Renal cortical epithelial cell (primary cell): ENCODE data around the gene MRPL27. TPM values are rescaled to one million over a fixed set of nuclear protein-coding genes. Genes with fewer than 3 reads are reported as not detected.

Source experiments
- DNase-seq: peaks from one replicate; pipeline ENCODE4 v3.0.0-alpha.2; 2011; ENCODE audit warnings: low read depth
- total RNA-seq: library from RNA; depleted of rRNA; stranded (reverse); fragments of >200 nt; gene quantifications from 2 replicates; pipeline ENCODE4 v1.2.3, GENCODE V29; 2014

MRPL27 gene
- total RNA-seq, 1 donor from 2014 or later, result 41.8 TPM

DNA sequence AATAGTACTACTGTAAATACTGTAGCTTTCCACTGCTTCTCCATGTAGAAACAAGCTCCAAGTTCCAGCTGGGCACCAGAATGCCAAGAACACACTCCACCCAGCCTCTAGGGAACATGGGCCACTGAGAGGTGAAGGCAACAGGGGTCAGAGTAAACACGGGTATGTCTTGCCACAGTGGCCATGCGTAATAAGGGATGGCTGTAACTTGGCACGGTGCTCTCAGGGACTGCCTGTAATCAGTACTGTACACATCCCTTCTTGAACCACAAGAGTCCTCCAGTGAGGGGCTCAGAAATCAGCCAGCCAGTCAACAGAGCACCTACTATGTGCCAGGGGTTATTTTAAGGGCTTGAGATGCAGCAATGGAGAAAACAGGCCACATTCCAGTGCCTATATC lies 13.5 kb upstream of the MRPL27 start:
- no peak for DNase-seq

DNA sequence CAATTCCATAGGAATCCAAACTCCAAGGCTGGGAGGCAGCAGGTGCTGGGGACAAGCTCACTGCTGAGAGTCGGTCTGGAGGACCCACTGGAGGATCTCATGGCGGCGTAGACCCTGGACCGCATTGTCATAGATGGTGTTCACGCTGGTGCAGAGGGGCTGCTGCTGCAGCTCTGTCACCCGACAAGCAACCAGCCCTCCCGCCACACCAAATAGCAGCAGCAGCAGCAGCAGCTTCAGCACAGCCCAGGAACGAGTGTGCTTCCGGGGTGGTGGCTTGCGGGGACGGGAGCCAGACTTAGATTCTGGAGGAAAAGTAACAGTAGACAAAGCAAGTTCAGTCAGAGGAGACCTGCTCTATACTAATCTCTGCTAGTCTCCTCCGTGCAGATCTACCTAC lies 9.9 kb upstream of the MRPL27 start:
- no peak for DNase-seq

DNA sequence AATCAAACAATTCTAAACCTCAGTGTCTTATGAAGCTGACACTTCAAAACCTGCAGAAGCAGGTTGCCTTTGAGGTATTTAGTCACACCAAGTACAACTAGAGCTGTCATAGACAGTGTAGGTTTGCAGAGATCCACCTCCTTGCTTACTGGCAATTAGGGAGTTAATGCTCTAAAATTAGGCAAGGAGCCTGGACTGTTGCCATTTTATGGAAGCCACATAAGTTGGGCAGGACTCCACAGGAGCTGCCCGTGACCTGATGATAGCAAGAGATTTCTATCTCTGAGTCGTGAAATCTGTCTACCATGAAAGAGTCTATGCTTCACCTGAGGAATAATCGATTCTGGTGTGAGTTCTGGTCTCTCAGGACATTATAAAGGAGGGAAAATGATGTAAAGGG lies 8.9 kb upstream of the MRPL27 start:
- DNase-seq, result no peak

DNA sequence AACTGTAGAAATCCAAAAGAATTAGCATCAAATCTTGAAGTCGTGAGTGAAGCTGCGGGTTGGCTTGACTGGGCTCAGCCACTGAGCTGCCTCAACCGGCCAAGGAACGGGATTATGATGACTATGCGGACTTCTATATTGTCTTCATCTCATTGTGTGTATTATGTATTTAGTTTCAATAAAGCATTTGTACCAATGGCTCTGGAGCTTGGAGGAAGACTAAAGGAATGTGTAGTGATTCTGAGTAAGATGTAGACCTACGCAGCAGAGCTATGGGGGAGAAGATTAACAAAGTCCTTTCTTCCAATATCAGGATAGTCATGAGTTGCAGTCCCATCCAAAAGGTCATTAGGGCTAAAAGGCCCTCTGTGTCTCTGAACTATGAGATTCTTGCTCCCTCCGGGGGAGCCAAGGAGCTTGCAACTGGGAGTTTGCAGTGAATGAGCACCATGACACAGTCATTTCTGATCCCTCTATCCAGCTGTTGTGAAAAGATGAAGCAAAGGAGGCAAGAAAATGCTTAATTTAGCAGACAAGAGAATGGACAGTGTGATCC lies 8.4 kb upstream of the MRPL27 start:
- no peak for DNase-seq

DNA sequence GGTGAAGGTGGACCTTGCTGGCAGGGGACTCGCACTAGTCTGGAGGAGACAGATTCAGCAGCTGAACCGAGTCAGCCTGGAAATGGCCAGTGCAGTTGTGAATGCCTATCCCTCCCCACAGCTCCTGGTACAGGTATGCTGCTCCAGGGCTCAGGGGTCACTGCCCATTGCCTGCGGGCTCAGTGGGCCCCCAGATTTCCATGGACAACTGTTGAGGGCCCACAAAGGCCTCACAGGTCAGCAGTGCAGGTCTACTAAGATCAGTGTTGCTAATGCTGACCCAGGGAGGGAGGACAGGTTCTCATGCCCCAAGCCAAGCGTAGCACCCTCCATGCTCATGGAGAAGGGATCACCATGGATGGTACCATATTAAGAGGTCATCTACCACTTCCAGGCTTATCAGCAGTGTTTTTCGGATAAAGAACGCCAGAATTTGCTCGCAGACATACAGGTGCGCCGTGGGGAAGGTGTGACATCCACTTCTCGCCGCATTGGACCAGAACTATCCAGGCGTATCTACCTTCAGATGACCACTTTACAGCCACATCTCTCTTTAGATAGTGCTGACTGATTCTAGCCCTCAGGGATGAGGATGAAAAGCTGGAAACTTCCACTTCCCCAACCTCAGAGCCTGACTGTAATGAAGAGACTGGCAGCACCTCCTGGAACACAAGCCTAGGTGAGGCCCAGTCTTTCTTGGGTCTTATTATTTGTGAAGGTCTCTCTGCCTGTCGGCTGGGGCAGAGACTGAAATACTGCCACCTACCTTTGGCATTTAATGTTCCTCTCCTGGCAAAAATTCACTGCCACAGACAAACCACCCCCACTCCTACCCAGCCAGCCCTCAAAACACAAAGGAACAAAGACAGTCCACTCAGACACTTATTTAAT lies 7.6 kb upstream of the MRPL27 start:
- no peak for DNase-seq

DNA sequence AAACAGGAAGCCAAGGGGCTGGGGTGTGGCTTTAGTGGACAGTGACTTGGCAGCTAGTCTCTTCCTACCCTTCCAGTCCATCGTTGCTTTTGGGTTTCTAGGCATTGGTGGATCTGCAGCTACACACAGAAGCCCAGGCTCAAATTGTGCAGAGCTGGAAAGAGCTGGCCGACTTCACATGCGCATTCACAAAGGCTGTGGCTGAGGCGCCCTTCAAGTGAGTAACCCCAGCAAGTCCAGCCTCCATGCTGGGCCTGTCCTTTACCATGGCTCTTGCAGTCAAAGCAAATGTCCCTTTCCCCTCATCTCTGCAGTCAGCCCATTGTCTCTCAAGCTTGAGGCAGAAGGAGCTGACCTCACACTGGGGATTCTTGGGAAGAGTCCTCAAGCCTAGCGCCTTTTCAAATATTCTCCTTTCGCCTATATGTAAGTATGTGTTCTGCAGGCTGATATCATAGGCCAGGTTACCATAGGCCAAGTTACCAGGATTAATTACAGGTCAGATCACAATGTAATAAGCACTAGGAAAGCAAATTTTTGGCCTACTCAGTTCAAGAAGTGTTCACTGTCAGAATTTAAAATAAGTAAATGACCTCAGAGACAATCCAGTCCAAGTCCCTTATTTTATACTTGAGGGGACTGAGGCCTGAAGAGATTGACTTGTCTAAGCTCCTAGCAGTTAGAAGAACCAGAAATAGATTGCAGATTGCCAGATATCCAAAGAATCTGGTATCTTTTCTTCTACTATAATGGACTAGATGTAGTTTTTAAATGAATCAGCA lies 6.6 kb upstream of the MRPL27 start:
- DNase-seq, result no peak

DNA sequence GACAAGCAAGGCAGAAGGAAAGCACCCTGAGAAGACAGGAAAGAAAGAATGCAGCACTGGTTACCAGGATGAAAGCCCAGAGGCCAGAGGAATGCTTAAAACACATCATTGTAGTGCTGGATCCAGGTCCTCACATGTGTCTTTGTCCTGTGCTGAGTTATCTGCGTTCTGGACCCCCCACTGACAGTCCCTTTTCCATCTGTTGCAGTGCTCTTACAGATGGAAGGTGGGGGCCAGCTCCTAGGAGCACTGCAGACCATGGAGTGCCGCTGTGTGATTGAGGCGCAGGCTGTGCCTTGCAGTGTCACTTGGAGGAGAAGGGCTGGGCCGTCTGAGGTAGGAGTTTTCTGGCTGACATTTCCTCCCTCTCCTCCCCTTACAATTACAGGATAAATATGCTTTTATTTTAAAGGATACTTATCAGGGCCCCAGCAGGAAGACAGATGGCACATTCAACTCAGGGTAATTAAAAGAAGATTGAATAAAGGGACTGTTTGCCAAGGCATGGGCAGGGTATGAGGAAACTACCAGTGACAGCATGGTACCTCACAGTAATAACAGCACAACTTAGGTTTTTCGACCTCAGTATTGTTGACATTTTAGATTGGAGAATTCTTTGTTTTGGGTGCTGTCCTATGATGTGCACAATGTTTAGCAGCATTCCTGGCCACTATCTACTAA lies 3.0 kb upstream of the MRPL27 start:
- no peak for DNase-seq

DNA sequence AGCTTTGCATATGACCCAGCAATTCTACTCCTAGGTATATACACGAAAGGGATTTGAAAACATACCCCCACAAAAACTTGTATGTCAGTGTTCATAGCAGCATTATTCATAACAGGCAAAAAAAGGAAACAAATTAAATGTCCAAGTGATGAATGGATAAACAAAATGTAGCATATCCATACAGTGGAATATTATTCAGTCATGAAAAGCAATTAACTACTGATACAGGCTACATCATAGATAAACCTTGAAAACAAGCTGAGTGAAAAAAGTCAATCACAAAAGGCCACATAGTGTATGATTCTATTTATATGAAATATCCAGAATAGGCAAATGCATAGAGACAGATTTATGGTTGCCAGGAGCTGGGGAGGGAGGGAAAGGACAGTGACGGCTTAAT lies 721 bp upstream of the MRPL27 start:
- no peak for DNase-seq

DNA sequence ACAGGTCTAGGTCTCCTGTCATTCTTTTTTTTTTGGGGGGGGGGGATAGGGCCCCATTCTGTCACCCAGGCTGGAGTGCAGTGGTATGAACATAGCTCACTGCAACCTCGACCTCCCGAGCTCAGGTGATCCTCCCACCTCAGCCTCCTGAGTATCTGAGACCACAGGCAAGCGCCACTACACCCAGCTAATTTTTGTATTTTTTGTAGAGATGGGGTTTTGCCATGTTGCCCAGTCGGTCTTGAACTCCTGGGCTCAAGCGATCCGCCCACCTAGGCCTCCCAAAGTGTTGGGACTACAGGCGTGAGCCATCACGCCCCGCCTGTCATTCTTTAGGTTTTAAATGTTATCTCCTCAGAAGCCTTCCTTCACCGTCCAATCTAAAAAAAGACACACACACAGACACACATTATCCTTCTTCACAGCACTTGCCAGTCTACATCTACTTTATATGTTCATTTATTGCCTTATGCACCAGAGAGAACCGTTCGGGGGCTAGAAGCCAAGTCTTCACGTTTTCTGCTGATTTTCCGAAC lies 694 bp downstream of the MRPL27 start:
- DNase-seq, result no peak

DNA sequence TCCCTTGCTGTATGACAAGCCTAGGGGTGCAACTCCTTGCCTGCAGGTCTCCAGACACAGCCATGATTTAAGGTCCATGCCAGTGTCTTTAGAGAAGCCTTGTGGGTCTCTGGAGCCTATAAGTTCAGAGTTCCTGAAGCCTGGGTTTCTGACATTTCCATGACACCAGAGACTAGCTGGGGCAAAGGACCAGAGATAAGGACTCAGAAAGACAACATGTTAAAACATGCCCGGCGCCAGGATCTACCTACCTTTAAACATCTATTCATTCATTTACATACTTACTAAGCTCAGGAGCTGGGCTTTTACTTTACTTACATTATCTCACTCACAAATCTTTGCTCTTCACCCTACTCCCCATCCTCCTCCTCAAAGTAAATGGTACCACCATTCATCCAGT lies 1.5 kb downstream of the MRPL27 start:
- DNase-seq, result no peak

DNA sequence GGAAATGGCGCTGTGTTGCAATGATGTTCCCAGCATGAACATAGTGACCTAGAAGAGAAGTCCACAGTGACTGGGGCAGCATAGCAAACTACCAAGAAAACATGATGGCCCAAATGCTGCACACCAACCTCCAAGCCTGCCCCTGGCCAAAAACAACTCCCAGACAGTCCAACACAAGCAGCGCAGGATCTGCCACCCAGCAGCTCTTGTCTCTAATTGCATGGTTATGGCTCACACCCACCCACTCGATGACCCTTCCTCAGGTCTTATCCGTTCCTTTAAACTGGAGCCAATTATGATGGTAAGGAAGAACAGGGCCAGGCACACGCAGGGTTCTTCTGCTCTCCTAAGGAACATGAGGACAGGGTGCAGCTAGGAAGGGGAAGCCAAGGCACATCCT lies 2.9 kb downstream of the MRPL27 start:
- no peak for DNase-seq

DNA sequence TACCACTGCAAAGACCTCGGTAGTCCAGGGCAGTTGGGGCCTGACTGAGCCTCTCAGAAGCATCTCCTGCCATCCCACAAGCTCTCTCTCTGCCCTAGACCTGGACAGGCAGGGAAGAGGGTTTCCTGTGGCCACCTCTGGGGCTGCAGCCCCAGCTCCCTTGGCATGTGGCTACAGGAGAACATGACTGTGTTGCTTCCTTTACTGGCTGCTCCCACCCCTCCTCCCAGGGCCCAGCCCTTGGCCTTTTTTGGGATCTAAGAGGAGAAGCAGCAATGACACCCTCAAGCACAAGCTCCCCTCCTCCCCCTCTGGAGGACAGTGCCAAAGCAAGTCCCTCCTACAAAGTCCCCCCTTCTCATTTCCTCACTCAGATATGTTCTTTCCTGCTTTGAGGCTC lies 5.6 kb downstream of the MRPL27 start:
- no peak for DNase-seq

DNA sequence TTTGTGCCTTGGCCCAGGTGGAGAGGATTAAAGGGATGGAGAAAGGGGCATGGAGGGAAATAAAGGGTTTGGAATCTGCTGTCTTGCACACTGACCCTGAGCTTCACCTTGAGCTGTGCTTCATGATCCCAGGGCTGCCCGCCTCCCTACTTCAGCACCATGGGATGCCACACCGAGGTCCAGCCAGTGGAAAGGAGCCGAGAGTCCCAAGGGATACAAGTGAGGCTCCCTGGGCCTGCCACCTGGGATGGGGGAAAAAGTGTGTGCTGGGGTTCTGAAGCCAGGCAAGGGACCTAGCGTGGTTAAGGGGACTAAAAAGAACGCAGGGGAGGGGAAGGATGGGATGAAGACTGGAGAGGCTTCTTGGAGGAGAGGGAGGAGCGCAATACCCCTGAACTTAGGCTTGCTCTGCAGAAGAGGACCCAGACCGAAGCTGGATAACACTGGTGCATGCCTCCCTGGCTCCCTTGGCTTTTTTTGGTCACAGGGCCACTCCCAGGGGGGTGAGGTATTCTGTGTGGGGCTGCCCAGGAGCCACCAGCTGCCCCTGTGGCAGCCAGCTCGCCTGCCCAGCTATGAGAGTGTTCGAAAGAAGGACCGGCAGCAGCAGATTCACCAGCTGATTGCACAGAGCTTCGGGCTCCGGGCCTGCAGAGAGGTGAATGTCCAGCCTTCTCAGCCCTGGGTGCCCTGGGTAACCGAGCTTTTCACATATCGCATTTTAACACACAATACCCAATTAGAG lies 7.2 kb downstream of the MRPL27 start:
- no peak for DNase-seq

DNA sequence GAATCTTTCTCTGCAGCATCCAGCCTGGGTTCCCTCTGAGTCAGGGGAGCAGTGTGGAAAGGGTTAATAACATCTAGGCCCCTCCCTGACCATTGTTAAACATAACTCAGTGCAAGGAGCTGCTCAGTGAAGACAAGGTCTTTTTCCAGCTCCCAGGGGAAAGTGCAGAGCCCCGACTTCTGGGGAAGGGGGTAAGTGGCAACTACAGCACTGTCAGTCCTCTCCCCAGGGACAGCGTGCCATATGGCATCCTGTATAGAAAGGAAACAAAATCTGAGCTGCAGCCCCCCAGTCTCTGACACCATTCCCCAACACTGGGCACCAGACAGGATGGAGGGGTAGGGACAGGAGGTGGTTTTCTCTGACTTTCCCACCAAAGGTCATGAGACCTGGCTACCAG lies 7.8 kb downstream of the MRPL27 start:
- no peak for DNase-seq

DNA sequence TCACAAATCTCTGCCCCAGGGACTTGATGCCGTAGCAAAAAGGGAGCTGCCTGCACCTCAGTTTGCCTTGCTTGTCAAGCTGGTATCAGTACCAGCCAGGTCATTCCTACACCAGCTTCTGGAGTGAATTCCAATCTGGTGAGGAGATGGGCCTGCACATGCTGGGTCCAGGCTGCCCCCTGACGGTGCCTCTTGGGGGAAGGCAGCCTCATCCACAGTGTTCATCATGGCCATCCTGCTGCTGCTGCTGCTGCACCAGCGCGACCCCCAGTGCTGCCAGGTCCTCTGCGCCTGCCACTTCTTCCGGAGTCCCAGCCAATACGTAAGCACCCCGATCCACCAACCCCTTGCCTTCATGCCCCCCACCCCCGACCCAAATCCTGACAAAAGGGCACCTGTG lies 8.3 kb downstream of the MRPL27 start:
- DNase-seq, result no peak

DNA sequence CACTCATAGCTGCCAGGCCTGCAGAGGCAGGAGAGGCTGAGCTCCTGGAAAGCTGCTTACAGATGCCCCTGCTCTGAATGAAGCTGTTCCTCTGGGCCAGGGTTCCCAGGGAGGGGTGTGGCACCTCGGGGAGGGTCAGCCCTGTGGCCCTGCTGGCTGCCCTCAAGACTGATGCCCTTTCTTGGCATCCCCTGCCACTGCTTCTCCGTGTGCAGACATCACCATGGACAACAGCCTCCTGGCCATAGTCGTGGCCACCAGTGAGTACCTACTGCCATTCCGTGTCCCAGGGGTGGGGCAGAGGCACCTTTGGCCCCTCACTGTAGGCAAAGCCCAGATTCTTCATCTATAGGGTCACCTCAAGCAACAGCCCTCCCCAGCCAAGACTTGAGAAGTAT lies 8.9 kb downstream of the MRPL27 start:
- DNase-seq, result no peak

DNA sequence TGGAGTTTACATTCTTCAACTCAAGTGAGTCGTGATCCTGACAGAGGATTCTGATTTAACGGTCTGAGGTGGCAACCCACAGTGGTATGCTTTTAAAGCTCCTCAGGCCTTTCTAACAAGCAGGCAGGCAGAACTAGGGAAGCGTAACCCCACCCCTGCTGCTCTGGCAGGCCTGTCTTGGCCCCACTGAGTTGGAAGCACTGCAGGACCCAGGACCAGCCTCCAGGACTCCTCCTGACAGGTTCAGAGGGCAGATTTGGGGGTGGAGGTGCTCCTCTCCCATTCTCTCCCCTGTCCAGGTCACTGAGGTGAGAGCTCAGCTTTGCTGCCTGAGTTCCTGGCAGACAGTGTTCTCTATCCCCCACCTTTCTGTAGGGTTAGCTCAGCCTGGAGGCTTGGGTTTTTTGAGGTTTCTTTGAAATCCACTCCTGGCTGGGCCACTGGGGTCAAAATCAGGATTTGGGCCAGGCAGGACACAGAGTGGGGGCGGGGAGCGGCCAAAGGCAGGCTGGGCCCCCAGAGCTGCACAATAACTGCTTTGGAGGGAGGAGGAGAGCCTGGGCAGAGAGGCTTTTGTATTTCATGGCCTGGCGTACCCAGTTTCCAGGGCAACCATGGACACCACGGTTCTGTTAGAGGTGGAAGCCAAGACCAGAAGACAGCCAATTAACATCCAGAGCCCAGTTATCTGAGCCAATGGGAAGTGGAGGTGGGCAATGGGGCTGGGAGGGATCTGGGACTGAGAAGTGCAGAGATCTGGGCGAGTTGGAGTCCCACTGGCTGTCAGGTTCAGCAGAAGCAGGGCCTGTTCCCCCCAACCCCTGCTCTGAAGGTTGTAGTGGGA lies 9.5 kb downstream of the MRPL27 start:
- DNase-seq, result no peak

DNA sequence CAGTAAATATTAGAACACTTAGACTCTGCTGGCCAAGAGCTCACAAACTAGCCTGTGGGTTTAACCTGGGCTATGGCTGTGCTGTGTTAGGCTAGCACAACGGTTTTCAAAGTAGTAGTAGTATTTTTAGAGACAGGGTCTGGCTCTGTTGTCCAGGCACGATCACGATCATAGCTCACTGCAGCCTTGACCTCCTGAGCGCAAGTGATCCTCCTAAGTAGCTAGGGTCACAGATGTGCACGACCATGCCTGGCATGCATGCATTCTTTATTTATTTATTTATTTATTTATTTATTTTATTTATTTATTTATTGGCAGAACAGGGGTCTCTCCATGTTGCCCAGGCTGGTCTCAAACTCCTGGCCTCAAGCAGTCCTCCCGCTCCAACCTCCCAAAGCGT lies 10.3 kb downstream of the MRPL27 start:
- no peak for DNase-seq

DNA sequence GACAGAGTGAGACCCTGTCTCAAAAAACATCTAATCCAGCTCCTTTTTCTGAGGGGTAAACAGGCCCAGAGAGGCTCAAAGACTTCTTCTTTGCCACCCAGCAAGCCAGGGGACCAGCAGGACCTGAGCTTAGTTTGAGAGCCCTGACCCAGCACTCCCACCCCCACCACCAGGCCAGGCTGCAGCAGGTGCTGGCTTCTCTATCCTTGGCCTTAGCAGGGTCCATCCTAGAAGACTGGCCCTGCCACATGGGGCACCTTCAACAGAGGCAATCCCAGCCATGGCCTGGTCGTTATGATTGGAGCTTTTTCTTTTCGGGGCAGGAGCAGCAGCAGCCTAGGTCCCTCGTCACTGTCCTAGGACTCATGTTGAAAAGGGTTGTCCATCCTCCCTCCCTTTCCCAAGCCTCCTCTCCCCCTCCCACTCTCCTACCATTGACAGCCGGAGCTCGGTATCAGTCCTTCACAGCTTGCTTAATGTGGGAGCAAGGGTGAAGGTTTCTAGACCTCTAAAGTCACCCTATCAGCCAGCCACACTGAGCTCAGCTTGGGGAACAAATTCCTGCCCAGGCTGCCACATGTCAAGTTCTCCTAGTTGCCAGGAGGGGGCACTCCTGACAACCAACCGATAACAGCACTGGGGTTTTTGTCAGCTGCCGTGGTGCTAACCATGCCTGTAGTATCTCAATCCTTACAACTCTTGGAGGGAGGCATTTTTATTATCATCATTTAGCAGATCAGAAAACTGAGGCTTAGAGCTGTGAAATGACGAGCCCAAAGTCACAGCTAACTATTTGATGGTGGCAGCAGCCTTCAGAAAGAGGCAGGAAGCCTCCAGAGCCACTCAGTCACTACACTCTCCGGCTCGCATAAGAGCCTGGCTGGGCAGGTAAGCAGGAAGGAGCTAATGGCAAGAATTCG lies 11.2 kb downstream of the MRPL27 start:
- peak; percentile 61 for DNase-seq
